Erythroblast (primary cell): Measurements from ENCODE around the gene TPRA1.

Experiments used
- DNase-seq, 2 experiments: peaks; one replicate each; lab custom pipeline; 2025; lab: John Stamatoyannopoulos, UW
- GATA1 ChIP-seq: IDR thresholded peaks from 2 replicates; pipeline ENCODE4 v1.6.1; 2011; ENCODE audit warnings: low read depth, mild to moderate bottlenecking, control low read depth, low read length, moderate library complexity
- POLR2A ChIP-seq: IDR thresholded peaks from 2 replicates; pipeline ENCODE4 v1.6.1; 2011; ENCODE audit warnings: mild to moderate bottlenecking, low read length

TPRA1 gene

DNA sequence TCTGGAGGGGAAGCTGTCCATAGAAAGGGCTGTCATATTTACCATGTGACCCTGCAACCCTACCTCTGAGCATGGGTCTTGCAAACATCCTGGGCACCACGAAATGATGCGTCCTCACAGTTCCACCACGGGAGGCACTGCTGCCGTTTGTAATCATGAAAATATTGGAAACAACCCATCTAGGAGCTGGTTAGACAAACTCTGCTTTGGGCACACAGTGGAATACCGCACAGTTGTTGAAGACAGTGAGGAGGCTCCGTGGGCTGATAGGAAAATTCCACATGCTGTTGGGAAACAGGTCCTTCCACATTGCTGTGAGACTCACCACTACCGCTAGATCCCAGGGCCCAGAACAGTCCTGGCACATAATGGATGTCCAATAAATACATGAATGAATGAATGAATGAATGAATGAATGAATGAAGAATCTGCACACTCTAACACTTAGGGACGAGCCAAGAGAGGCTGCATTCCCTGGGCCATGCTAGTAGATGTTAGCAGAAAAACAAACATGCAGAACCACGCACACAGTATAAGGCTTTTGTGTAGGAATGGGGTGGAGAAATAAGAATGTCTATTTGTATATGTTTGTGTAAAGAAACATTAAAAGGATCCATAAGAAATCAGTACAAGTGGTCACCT, 40.6 kb downstream of the TPRA1 start:
- TF ChIP-seq GATA1 (no peak), POLR2A (no peak)
- no peak for DNase-seq

DNA sequence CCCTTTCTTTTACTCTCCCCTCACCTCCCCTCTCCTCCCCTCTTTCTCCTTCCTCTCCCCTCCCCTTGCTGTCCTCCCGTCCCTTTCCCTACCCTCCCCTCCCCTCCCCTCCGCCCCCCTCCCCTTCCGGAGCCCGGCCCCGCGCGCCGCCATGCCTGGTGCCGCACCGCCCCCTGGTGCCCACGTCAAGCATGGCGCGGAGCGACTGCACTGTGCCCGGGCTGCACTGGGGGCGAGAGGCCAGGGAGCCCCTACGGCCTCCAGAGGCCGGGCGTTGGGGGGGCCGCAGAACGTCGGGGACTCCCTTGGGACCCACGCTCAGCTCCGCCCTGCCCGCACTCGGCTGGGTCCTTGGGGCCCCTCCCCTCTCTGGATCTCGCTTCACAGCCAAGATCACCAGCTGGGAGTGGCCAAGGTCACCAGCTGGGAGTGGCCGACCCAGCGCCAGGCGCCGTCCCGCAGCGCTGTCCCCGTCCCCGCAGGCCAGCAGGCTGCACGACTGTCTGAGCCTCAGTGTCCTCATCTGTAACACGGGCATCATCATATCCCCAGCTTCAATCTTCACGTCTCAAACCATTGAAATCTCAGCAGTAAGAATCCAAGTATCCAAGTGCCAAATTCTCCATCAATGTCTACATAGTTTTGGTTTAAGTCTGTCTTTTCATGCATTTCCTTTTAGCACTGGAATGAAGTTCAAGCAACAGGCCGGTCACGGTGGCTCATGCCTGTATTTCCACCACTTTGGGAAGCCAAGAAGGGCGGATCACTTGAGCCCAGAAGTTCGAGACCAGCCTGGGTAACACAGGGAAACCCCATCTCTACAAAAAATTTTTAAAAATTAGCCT, 42.5 kb downstream of the TPRA1 start:
- DNase-seq = peak; percentile 41 to 55
- no peak for TF ChIP-seq GATA1
- no peak for TF ChIP-seq POLR2A

DNA sequence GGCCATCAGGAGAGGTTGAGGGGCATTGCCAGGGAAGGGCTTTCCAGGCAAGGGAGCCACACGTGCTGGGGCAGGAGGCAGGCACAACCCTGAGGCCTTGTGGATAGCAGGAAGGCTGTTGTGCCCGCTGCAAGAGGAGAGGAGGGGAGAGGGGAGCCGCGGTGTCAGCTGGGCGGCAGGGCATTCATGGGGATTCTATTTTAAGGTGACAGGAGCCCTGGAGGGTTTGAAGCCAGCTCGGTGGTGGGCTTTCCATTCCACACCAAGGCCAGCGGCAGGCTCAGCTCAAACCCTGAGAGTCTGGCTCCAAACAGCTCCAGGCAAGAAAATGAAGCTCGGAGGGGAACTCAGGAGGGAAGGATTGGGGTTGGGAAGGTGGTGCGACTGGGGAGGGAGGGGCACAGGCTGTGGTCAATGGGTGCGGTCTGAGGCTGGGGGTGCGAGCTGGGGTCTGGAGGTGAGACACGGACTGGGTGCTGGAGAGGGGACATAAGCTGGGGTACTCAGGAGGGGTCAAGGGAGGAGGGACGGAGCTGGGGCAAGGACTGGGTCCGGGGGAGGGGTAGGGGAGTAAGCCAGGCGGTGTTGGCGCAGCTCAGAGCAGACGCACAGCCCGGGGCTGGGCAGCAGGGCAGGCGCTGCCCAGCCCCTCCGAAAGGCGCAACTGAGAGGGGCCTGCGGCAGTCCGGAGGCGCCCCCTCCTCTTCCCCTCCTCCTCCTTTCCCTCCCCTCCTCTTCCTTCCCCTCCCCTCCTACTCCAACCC, 43.4 kb downstream of the TPRA1 start:
- DNase-seq = no peak
- TF ChIP-seq POLR2A = no peak
- no peak for TF ChIP-seq GATA1

DNA sequence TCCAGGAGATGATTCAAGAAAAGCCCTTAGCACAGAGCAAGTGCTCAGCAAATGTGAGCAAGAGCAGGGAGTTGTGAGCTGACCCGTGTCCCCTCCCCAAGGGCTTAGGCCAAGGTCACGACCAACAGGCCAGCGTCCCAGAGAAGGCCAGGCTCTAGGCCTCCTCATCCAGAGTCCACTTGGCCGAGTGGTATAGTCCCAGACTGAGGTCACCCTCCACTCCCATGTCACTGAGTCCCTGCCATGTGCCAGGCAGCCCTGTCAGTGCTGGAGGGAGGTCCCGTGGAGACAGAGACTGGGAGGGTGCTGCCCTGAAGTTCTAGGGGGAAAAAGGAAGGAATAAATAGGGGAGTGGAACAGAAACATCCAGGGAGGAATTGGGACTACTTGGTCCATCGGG, 44.0 kb downstream of the TPRA1 start:
- TF ChIP-seq POLR2A = no peak
- TF ChIP-seq GATA1 = no peak
- no peak for DNase-seq

DNA sequence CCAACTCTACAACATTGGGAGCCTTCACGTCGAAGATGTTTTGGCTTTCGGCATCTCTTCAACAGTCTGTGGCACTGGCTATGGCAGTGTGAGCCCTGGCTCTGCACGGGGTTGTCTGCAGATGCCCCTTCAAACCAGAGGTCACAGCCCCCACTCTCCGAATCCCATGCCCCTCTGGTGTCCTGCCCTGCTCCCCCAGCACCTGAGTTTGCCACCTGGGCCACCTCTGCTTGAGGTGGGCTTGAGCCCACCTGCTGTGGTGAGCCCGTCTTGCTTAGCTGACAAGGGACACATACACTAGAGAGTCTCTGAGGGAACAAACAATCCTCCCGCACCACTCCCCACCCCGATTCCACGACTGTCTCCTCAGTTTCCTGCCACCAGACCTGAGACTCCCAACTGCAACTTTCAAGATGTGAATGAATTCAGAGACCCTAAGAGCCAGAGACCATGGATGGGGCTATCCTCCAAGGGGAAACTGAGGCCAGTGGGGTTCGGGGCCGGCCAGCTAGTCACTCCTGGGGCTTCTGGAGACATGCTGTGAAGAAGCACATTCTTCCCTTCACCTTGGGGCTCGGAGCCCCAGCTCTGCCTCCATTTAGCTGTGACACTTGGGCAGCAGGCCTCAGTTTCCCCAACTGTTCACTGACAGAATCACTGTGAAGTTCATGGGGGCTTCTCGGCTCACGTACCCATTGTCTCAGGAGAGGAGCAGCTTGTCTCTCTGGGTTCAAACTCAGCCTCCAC, 44.6 kb downstream of the TPRA1 start:
- DNase-seq = no peak
- TF ChIP-seq GATA1 (no peak), POLR2A (no peak)

DNA sequence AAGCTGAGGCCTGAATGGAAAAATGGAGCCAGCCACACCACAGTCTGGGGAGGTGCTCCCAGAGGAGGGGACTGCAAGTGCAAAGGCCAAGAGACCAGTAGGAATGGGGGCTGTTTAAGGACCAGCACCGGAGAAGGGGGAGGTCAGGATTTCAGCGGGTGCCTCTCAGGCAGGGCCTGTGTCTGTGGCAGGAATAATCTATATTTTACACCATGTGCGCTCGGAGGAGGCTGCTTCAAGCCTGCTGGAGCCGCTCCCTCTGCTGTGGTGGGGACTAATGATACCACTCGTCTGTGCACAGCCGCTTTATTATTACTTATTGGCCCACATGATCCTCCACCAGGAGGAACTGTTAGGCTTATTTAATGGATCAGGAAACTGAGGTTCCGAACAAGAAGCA, 45.3 kb downstream of the TPRA1 start:
- no peak for TF ChIP-seq POLR2A
- TF ChIP-seq GATA1 = no peak
- no peak for DNase-seq

DNA sequence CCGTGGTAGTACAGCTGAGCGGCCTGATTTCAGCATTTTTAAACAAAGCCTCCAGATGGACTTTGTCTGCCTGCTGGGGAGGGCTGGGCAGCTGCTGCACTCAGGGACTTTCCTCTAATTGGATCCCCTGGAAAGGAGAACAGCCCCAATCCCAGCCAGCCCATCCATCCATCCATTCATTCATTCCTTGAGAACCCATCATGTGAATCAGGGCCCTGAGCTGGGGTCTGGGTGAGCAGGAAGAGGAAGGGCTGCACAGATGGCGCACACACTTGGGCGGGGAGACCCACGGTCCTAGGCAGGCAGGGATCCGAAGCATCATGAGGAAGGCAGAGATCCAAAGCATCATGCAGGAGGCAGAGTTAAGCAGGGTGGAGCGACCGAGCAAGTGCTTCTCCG, 45.7 kb downstream of the TPRA1 start:
- TF ChIP-seq POLR2A (no peak), GATA1 (no peak)
- DNase-seq = no peak

DNA sequence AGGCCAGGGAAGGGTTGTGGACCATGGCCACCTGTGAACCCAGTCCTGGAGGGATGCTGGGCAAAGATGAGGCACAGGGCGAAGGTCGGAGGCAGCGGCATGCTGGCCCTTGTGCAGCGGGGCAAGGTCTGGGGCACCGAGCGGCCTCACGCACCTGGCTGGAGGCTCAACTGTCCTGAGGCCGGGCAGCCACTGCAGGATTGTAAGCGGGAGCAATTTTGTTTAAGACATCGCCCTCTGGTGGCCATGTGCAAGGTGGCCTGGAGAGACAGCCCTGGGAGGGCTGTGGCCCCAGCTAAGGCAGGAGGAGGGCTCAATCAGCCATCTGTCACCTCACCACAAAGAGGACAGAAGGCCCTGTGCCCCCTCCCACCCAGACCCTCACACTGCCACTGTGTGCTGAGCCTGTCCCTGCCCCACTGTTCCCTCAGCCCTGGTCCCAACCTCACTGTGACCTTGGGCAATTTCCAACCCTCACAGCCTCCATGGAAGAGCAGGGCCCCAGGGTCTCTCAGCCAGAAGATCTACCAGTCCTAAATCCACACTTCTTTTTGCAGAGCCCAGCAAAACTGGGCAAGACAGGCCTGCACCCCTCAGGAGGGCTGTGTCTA, 46.2 kb downstream of the TPRA1 start:
- TF ChIP-seq POLR2A (no peak), GATA1 (no peak)
- DNase-seq = peak; percentile 63 to 76

DNA sequence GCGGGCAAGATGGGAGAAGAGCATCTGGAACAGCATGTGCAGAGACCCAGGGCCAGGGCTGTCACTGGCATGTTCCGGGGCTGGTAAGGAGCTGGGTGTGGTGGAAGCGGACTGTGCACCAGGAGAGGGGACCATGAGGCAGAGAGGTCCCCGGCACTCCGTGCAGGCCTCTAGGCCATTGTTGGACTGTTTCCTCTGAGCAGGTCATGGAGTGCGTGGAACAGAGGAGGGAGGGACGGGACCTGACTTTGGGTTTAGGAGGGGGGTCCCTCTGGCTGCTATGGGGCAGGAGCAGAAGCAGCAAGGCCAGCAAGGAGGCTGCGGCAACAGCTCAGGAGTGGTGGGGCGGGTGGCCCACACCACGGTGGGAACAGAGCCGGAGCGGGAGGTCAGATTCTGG, 47.1 kb downstream of the TPRA1 start:
- no peak for DNase-seq
- TF ChIP-seq GATA1 = no peak
- no peak for TF ChIP-seq POLR2A

DNA sequence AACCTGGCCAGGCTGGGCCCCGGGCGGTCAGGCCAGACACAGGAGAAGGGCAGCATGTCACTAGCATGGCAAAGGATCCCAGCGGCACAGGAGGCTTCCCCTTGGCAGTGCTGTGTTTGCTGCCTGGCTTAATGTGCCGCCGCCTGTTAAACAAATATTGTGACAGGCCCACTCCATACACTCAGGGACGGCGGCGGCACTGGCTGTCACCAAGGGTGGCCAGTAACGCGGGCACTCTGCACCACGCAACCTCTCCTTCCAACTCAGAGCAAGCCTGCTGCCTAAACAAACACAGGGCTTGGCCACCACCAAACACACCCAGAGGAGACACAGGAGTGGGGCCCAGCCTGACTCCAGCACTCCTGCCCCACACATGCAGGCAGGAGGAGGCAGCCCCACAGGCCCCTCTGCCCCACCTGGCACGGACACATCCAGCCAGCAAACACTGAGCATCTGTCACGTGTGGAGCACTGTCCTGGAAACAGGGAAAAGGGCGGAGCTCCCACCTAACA, 48.0 kb downstream of the TPRA1 start:
- DNase-seq = no peak
- no peak for TF ChIP-seq POLR2A
- TF ChIP-seq GATA1 = no peak

DNA sequence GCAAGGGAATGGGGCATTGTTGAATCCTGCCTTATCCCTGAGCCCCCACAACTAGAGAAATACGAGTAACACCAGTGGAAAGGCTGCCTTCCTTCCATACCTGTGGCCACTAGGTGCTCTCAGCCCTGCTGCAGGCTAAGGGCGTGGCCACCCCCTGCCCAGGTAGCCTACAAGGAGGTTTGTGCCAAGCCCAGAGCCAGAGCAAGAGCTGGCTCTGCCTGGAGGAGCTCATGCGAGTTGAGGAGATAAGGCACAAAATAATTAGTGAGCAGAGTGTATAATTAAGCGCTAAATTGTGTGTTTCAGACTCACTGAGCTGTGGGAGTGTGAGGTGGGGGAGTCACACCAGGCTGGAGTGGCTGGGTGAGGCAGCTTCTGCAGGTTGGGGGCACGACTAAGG, 49.2 kb downstream of the TPRA1 start:
- DNase-seq = no peak
- TF ChIP-seq GATA1 = no peak
- no peak for TF ChIP-seq POLR2A

DNA sequence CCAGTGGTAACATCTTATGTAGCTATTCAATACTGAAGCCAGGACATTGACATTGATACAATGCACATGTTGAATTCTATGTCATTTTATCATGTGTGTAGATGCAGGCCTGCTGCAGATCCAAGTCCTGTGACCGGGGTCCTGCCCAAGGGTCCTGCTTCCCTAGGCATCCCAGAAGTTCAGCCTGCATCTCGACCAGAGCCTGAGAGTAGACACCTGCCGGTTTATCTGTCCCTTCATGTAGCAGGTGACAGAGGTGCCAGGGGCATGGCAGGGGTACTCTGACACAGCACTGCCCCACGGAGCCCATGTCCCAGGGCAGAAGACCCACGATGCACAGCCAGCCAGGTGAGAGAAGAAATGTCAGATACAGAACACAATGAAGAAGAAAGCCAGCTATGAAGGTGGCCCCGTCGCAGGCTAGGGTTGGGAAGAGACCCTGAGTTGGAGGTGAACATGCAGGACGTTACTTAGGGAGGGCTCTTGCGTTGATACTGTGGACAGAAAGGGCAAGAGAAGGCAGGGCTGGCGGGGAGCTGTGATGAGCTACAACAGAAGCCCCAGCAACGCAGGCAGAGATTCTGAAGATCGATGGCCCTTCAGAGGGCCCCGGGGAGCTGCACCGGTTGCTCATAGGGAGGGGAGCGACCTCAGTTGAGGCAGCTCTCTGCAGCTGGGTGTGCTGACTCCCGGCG, 51.0 kb downstream of the TPRA1 start:
- DNase-seq = no peak
- TF ChIP-seq POLR2A (no peak), GATA1 (no peak)

DNA sequence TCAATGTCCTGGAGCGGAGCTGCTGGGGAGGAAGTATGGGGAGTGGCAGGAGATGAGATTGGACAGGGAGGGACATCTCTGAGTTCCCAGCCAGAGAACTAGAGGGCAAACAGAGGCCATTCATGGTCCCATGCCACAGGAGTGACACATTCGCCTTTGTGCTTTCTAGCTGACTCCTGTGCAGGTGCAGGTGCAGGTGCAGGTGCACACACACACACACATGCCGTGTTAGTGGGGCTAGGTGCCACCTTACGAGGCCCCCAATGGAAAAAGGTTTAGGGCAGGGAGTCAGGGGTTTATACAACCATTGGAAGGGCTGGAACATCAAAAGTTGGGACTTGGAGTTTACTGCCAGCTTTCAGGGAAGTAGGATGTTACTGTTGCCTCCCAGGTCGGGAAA, 52.0 kb downstream of the TPRA1 start:
- no peak for TF ChIP-seq POLR2A
- no peak for DNase-seq
